Measurements from ENCODE around the gene ANKRD33.
A peak's percentile ranks its signal among the peaks of the same experiment; 100 is the strongest.

Gene ANKRD33

DNA sequence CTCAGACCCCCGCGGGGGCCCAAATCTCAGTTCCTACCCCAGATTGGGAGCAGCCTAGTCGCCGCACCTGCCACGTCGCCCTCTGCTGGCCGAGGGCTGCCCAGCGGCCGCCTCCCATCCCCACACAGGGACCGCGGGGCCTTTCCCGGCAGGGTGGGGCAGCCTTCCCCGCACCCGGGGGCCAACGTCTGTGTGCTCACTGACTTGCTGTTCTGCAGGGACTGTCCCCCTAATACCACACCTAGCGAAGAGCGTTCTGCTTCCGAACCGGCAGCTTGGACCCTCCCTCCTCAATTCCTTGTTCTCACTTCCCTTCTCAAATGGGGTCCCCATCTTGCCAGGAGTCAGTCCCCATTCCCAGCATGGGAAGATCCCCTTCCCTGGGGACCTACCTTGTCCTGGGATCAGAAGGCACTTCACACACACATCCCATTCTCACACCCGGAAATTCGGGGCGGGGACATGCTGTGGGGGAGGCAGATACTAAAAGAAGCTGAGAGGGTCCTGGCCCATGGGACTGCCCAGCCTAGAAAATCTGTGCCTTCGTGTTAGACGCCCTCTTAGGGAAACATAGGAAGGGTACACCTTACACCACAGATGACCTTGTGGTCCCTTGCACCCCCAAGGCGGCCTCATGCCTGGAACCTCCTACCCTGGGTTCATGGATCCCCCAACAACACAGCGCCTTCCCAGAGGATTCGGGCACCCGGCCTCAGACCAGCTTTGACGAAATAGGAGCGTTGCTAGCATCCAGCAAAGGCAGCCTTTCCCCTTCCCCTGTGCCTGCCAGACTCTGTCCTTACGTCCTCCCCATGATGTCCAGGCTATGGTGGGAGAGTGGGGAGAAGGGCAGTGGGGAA lies 35.8 kb downstream of the ANKRD33 start:
- H3K4me2 ChIP-seq (ENCODE audit: low read length), result peak overlapping the region; percentile 8
- H3K36me3 ChIP-seq (ENCODE audit: control insufficient read depth, insufficient read depth, low read length), result no peaks in the 10 kb centered on the region
- no peak overlapping the region for H3K4me3 ChIP-seq (ENCODE audit: low read depth, low read length)
- H3K9me3 ChIP-seq (ENCODE audit: control insufficient read depth, low read length), result no peaks in the 10 kb centered on the region
- H3K9ac ChIP-seq, result no peak overlapping the region
- H3K27ac ChIP-seq, result peak overlapping the region; percentile 91
- H3K4me1 ChIP-seq, result peaks cover 66% of the 10 kb centered on the region
- TF ChIP-seq, protein P1, sequence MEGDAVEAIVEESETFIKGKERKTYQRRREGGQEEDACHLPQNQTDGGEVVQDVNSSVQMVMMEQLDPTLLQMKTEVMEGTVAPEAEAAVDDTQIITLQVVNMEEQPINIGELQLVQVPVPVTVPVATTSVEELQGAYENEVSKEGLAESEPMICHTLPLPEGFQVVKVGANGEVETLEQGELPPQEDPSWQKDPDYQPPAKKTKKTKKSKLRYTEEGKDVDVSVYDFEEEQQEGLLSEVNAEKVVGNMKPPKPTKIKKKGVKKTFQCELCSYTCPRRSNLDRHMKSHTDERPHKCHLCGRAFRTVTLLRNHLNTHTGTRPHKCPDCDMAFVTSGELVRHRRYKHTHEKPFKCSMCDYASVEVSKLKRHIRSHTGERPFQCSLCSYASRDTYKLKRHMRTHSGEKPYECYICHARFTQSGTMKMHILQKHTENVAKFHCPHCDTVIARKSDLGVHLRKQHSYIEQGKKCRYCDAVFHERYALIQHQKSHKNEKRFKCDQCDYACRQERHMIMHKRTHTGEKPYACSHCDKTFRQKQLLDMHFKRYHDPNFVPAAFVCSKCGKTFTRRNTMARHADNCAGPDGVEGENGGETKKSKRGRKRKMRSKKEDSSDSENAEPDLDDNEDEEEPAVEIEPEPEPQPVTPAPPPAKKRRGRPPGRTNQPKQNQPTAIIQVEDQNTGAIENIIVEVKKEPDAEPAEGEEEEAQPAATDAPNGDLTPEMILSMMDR (IDR thresholded peaks at IDR 0.05), result peak; percentile 95
- H2AFZ ChIP-seq, result peak overlapping the region; percentile 29
- no peaks in the 10 kb centered on the region for H3K27me3 ChIP-seq (ENCODE audit: control insufficient read depth, insufficient read depth, low read length)
- H3K79me2 ChIP-seq, result no peaks in the 10 kb centered on the region

- Histone ChIP-seq H3K79me2 (no peaks in the 10 kb centered on the region), H3K9me3 (ENCODE audit: control insufficient read depth, low read length) (no peaks in the 10 kb centered on the region), H2AFZ (no peak overlapping the region), H3K27me3 (ENCODE audit: control insufficient read depth, insufficient read depth, low read length) (no peaks in the 10 kb centered on the region), H3K4me1 (peaks cover 76% of the 10 kb centered on the region), H3K4me3 (ENCODE audit: low read depth, low read length) (no peak overlapping the region), H3K36me3 (ENCODE audit: control insufficient read depth, insufficient read depth, low read length) (no peaks in the 10 kb centered on the region), H3K27ac (peak overlapping the region; percentile 91), H3K9ac (no peak overlapping the region), H3K4me2 (ENCODE audit: low read length) (peak overlapping the region; percentile 49)
- TF ChIP-seq, protein P1 (IDR thresholded peaks at IDR 0.05), result no peak
Observed at GRCh38 chr12:51924551-51925319, 36.8 kb downstream of the ANKRD33 start.

GRCh38 chr12:51925346-51926063 lies 37.6 kb downstream of the ANKRD33 start:
- TF ChIP-seq, protein P1 (IDR thresholded peaks at IDR 0.05), result peak; percentile 4
- Histone ChIP-seq H3K27me3 (ENCODE audit: control insufficient read depth, insufficient read depth, low read length) (no peaks in the 10 kb centered on the region), H3K9me3 (ENCODE audit: control insufficient read depth, low read length) (no peaks in the 10 kb centered on the region), H3K4me2 (ENCODE audit: low read length) (peak overlapping the region; percentile 49), H3K27ac (peak overlapping the region; percentile 91), H2AFZ (peak overlapping the region; percentile 8), H3K36me3 (ENCODE audit: control insufficient read depth, insufficient read depth, low read length) (no peaks in the 10 kb centered on the region), H3K79me2 (no peaks in the 10 kb centered on the region), H3K4me1 (peaks cover 77% of the 10 kb centered on the region), H3K9ac (no peak overlapping the region), H3K4me3 (ENCODE audit: low read depth, low read length) (no peak overlapping the region)

GRCh38 chr12:51926064-51926632 lies 38.2 kb downstream of the ANKRD33 start:
- peaks cover 74% of the 10 kb centered on the region for H3K4me1 ChIP-seq
- no peaks in the 10 kb centered on the region for H3K36me3 ChIP-seq (ENCODE audit: control insufficient read depth, insufficient read depth, low read length)
- no peak overlapping the region for H3K9ac ChIP-seq
- H2AFZ ChIP-seq, result peak overlapping the region; percentile 55
- peak overlapping the region; percentile 91 for H3K27ac ChIP-seq
- H3K79me2 ChIP-seq, result no peaks in the 10 kb centered on the region
- H3K9me3 ChIP-seq (ENCODE audit: control insufficient read depth, low read length), result no peaks in the 10 kb centered on the region
- TF ChIP-seq, protein P1 (IDR thresholded peaks at IDR 0.05), result no peak
- H3K27me3 ChIP-seq (ENCODE audit: control insufficient read depth, insufficient read depth, low read length), result no peaks in the 10 kb centered on the region
- peak overlapping the region; percentile 34 for H3K4me2 ChIP-seq (ENCODE audit: low read length)
- no peak overlapping the region for H3K4me3 ChIP-seq (ENCODE audit: low read depth, low read length)
